ENCODE data around the gene CRYZ. TPM values are rescaled to one million over a fixed set of nuclear protein-coding genes. Genes with fewer than 3 reads are reported as not detected.

The CRYZ gene
- polyA plus RNA-seq = 74.3 TPM
- long read RNA-seq, donor 1, transcript CRYZ-201 (9 exons, 1,888 nt) = major isoform, 10 of 20 reads
- long read RNA-seq, donor 1, partial matches to known transcripts = 5 of 20 reads
- long read RNA-seq, donor 1, other reads (novel, unspliced or antisense) = 0 of 20 reads
- long read RNA-seq, donor 2, transcript CRYZ-201 (9 exons, 1,888 nt) = major isoform, 20 of 101 reads
- long read RNA-seq, donor 2, partial matches to known transcripts = 53 of 101 reads
- long read RNA-seq, donor 2, other reads (novel, unspliced or antisense) = 22 of 101 reads
- long read RNA-seq, donor 3 = 0 reads
- long read RNA-seq, donor 4, partial matches to known transcripts = 0 of 5 reads
- long read RNA-seq, donor 4, other reads (novel, unspliced or antisense) = 0 of 5 reads
- long read RNA-seq, donor 5, transcript CRYZ-201 (9 exons, 1,888 nt) = major isoform, 12 of 45 reads
- long read RNA-seq, donor 5, transcript CRYZ-207 (2 exons, 2,899 nt) = minor isoform, 6 of 45 reads
- long read RNA-seq, donor 5, partial matches to known transcripts = 11 of 45 reads
- long read RNA-seq, donor 5, other reads (novel, unspliced or antisense) = 14 of 45 reads
- long read RNA-seq, donor 6, transcript CRYZ-201 (9 exons, 1,888 nt) = major isoform, 19 of 91 reads
- long read RNA-seq, donor 6, transcript CRYZ-205 (10 exons, 2,301 nt) = minor isoform, 6 of 91 reads
- long read RNA-seq, donor 6, partial matches to known transcripts = 63 of 91 reads
- long read RNA-seq, donor 6, other reads (novel, unspliced or antisense) = 0 of 91 reads
- long read RNA-seq, donor 7, partial matches to known transcripts = 11 of 51 reads
- long read RNA-seq, donor 7, other reads (novel, unspliced or antisense) = 31 of 51 reads
- long read RNA-seq, donor 8, transcript CRYZ-207 (2 exons, 2,899 nt) = minor isoform, 9 of 54 reads
- long read RNA-seq, donor 8, transcript CRYZ-201 (9 exons, 1,888 nt) = major isoform, 19 of 54 reads
- long read RNA-seq, donor 8, partial matches to known transcripts = 24 of 54 reads
- long read RNA-seq, donor 8, other reads (novel, unspliced or antisense) = 0 of 54 reads
- long read RNA-seq, donor 9, transcript CRYZ-201 (9 exons, 1,888 nt) = major isoform, 18 of 44 reads
- long read RNA-seq, donor 9, transcript CRYZ-207 (2 exons, 2,899 nt) = minor isoform, 5 of 44 reads
- long read RNA-seq, donor 9, partial matches to known transcripts = 19 of 44 reads
- long read RNA-seq, donor 9, other reads (novel, unspliced or antisense) = 0 of 44 reads
- long read RNA-seq, donor 10, transcript CRYZ-201 (9 exons, 1,888 nt) = major isoform, 21 of 36 reads
- long read RNA-seq, donor 10, partial matches to known transcripts = 7 of 36 reads
- long read RNA-seq, donor 10, other reads (novel, unspliced or antisense) = 0 of 36 reads
- long read RNA-seq, donor 11, transcript CRYZ-201 (9 exons, 1,888 nt) = major isoform, 8 of 19 reads
- long read RNA-seq, donor 11, partial matches to known transcripts = 9 of 19 reads
- long read RNA-seq, donor 11, other reads (novel, unspliced or antisense) = 0 of 19 reads

DNA sequence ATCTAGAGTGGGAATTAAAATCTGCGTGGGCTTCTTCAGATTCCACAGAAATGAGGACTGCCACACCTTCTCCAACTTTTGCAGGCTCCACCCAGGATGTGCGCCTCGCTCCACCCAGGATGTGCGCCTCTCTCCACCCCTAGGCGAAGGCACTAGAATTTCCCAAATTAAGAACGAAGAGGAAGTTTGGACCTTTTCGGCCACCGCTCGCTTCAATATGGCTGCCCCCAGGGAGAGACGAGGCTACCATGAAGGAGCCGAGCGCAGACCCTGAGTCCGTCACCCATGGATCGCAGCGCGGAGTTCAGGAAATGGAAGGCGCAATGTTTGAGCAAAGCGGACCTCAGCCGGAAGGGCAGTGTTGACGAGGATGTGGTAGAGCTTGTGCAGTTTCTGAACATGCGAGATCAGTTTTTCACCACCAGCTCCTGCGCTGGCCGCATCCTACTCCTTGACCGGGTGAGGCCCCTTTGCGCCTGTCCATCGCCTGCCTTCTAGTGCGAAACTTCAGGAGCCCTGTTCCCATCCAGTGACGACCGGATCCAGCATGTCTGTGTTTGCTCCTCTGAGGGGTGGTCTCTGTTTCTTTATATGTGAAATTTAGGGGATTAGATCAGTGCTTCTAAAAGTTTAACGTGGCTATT, at the start of gene CRYZ, which contains the start of gene TYW3:
Gene CRYZ (minus strand): TSS at position 91 of the 644 bp plus-strand sequence. CDS start 8,229 bp downstream, outside the sequence.
Gene TYW3 (plus strand): TSS at position 193 of the 644 bp plus-strand sequence. CDS start 93 bp downstream, at position 286.
- Histone ChIP-seq H3K4me3 (ENCODE audit: low read length) (peak within 1 kb of the TSS; percentile 74), H3K27me3 (ENCODE audit: control insufficient read depth, insufficient read depth, low read length) (no peaks in the 10 kb centered on the region)

DNA sequence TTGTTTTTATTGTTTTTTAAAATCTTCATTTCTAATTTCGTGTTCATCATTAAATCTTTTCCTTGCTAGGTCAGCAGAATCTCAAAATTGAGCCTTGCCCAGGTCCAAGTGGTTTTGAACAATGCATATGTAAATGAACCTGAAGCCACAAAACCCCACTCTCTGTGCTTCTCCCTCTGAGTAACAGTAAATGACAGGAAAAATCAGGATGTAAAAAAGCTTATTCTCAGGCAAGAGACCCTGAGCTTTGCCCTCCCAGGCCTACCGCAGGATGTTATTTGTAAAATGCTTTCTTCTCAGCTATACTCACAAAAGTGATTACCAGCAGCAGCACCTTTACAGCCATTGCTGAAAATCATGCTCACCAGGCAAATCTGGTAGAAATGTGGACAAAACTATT, 47.7 kb upstream of the CRYZ start:
- H3K36me3 ChIP-seq (ENCODE audit: control insufficient read depth, insufficient read depth, low read length) = no peaks in the 10 kb centered on the region
- no peak overlapping the region for H3K4me3 ChIP-seq (ENCODE audit: low read length)
- DNase-seq = no peak
- no peaks in the 10 kb centered on the region for H3K4me1 ChIP-seq (ENCODE audit: control insufficient read depth, insufficient read depth, low read length)
- no peaks in the 10 kb centered on the region for H3K9me3 ChIP-seq (ENCODE audit: control insufficient read depth, low read depth, low read length)
- H3K27ac ChIP-seq (ENCODE audit: low read length) = no peak overlapping the region
- H3K27me3 ChIP-seq (ENCODE audit: control insufficient read depth, insufficient read depth, low read length) = no peaks in the 10 kb centered on the region
- no CpG with 5 or more reads among the region's 2 CpGs for WGBS (ENCODE audit: insufficient coverage, low lambda C conversion rate)

More for the DNA sequence above, at the start of gene CRYZ, which contains the start of gene TYW3:
- peak within 1 kb of the TSS; percentile 81 for H3K27ac ChIP-seq (ENCODE audit: low read length)
- peak; percentile 73 to 93 for DNase-seq
- peaks cover 18% of the 10 kb centered on the region for H3K36me3 ChIP-seq (ENCODE audit: control insufficient read depth, insufficient read depth, low read length)
- H3K4me1 ChIP-seq (ENCODE audit: control insufficient read depth, insufficient read depth, low read length) = no peaks in the 10 kb centered on the region
- no peaks in the 10 kb centered on the region for H3K9me3 ChIP-seq (ENCODE audit: control insufficient read depth, low read depth, low read length)
- no CpG with 5 or more reads among the region's 30 CpGs for WGBS (ENCODE audit: insufficient coverage, low lambda C conversion rate)

DNA sequence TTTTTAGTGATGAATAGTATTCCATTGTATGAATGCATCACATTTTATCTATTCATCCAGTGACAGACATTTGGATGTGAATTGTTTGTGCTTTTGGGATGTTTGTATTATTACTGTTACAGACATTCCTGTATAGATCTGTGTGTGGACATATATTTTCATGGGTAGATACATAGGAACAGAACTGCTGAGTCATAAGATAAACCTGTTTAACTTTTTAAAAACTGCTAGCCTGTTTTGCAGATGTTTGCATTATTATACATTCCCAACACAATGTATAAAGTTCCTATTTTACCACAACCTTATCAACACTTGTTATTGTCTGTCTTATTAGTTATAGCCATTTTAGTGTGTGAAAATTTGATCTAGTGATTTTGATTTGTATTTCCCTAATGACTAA, 46.9 kb upstream of the CRYZ start:
- Histone ChIP-seq H3K27me3 (ENCODE audit: control insufficient read depth, insufficient read depth, low read length) (no peaks in the 10 kb centered on the region), H3K4me3 (ENCODE audit: low read length) (no peak overlapping the region), H3K4me1 (ENCODE audit: control insufficient read depth, insufficient read depth, low read length) (no peaks in the 10 kb centered on the region), H3K36me3 (ENCODE audit: control insufficient read depth, insufficient read depth, low read length) (no peaks in the 10 kb centered on the region), H3K27ac (ENCODE audit: low read length) (no peak overlapping the region), H3K9me3 (ENCODE audit: control insufficient read depth, low read depth, low read length) (no peaks in the 10 kb centered on the region)
- no peak for DNase-seq

DNA sequence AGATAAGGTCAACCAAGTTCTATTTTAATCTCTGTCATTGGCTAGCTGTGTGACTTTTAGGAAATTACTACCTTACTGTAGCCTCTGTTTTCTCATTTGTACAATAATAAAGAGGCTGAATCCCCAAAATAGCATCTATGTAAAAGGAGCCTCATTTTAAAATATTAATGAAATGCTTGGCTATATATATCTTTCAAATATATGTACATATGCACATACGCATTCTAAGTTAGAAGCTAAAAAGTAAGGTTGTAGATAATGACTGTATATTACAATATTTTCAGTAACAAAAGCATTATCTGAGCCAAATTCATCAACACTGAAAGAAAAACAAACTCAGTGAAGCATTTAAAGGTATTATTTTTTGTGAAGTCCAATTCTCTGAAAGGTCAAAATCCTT, 44.7 kb upstream of the CRYZ start:
- Histone ChIP-seq H3K4me3 (ENCODE audit: low read length) (no peak overlapping the region), H3K27ac (ENCODE audit: low read length) (no peak overlapping the region), H3K9me3 (ENCODE audit: control insufficient read depth, low read depth, low read length) (no peaks in the 10 kb centered on the region), H3K4me1 (ENCODE audit: control insufficient read depth, insufficient read depth, low read length) (no peaks in the 10 kb centered on the region), H3K27me3 (ENCODE audit: control insufficient read depth, insufficient read depth, low read length) (peaks cover 2% of the 10 kb centered on the region), H3K36me3 (ENCODE audit: control insufficient read depth, insufficient read depth, low read length) (no peaks in the 10 kb centered on the region)
- 100% methylated on average over 1 of the region's 1 CpG for WGBS (ENCODE audit: insufficient coverage, low lambda C conversion rate)
- DNase-seq = no peak

GRCh38 chr1:74775735-74776134, 42.9 kb upstream of the CRYZ start:
- Histone ChIP-seq H3K4me3 (ENCODE audit: low read length) (no peak overlapping the region), H3K4me1 (ENCODE audit: control insufficient read depth, insufficient read depth, low read length) (no peaks in the 10 kb centered on the region), H3K27me3 (ENCODE audit: control insufficient read depth, insufficient read depth, low read length) (peaks cover 2% of the 10 kb centered on the region), H3K9me3 (ENCODE audit: control insufficient read depth, low read depth, low read length) (no peaks in the 10 kb centered on the region), H3K27ac (ENCODE audit: low read length) (no peak overlapping the region), H3K36me3 (ENCODE audit: control insufficient read depth, insufficient read depth, low read length) (no peaks in the 10 kb centered on the region)
- no peak for DNase-seq
- WGBS (ENCODE audit: insufficient coverage, low lambda C conversion rate) = no CpG with 5 or more reads among the region's 2 CpGs

- no peaks in the 10 kb centered on the region for H3K36me3 ChIP-seq (ENCODE audit: control insufficient read depth, insufficient read depth, low read length)
These were observed 40.7 kb upstream of the CRYZ start for GRCh38 chr1:74773582-74773981.

DNA sequence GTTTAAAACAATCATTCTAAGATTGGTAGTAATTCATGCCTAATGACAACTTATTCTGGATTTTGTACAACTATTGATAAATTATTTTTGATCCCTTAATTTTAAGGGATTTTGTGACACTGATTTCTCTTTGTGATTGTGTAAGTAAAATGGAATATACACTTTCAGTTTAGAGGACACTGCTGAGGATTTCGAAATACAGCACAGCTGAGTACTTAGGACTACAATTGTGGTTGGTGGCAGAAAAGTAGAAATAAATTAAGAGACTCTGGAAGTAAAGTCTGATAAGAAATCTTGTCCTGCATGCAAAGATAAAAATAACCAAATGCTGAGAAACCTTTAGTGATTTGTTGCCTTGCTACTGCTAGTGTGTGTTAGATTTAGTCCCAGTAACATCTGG, 40.1 kb upstream of the CRYZ start:
- H3K4me3 ChIP-seq (ENCODE audit: low read length) = no peak overlapping the region
- no peaks in the 10 kb centered on the region for H3K4me1 ChIP-seq (ENCODE audit: control insufficient read depth, insufficient read depth, low read length)
- peaks cover 2% of the 10 kb centered on the region for H3K27me3 ChIP-seq (ENCODE audit: control insufficient read depth, insufficient read depth, low read length)
- DNase-seq = no peak
- WGBS (ENCODE audit: insufficient coverage, low lambda C conversion rate) = 64% methylated on average over 1 of the region's 1 CpG
- H3K27ac ChIP-seq (ENCODE audit: low read length) = no peak overlapping the region
- H3K9me3 ChIP-seq (ENCODE audit: control insufficient read depth, low read depth, low read length) = no peaks in the 10 kb centered on the region
- H3K36me3 ChIP-seq (ENCODE audit: control insufficient read depth, insufficient read depth, low read length) = no peaks in the 10 kb centered on the region

More at GRCh38 chr1:74773582-74773981, 40.7 kb upstream of the CRYZ start:
- no peak overlapping the region for H3K4me3 ChIP-seq (ENCODE audit: low read length)
- no peak for DNase-seq
- peaks cover 2% of the 10 kb centered on the region for H3K27me3 ChIP-seq (ENCODE audit: control insufficient read depth, insufficient read depth, low read length)
- H3K4me1 ChIP-seq (ENCODE audit: control insufficient read depth, insufficient read depth, low read length) = no peaks in the 10 kb centered on the region
- H3K27ac ChIP-seq (ENCODE audit: low read length) = no peak overlapping the region
- H3K9me3 ChIP-seq (ENCODE audit: control insufficient read depth, low read depth, low read length) = no peaks in the 10 kb centered on the region
- 83% methylated on average over 1 of the region's 2 CpGs for WGBS (ENCODE audit: insufficient coverage, low lambda C conversion rate)

DNA sequence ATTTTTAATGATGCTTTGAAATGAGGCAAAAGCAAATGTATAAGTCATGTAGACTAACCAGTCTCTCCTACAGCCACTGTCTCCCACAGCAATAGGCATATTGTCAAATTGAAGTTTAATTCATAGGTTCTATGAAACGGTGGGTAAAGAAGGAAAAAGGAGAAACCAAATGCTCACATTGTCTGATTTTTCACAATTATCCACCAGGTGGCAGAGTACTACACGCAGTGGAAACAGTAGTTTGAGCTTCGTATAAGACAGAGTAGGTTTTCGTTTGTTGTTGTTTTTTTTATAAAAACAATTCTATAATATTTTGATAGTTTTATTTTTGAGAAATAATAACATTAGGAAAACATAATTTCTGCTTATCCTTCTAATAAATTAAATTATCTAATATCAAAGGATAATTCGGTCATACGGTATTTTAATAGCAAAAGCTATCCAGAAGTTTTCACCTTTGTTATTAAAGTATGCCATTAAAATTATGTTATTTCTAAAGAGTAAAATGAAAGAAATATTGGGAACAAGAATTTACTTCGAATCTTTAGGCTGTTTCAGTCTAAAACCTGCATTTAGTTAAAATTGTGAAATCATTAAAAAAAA, 39.2 kb upstream of the CRYZ start:
- Histone ChIP-seq H3K27ac (ENCODE audit: low read length) (no peak overlapping the region), H3K27me3 (ENCODE audit: control insufficient read depth, insufficient read depth, low read length) (peaks cover 2% of the 10 kb centered on the region), H3K9me3 (ENCODE audit: control insufficient read depth, low read depth, low read length) (no peaks in the 10 kb centered on the region), H3K4me3 (ENCODE audit: low read length) (no peak overlapping the region), H3K36me3 (ENCODE audit: control insufficient read depth, insufficient read depth, low read length) (no peaks in the 10 kb centered on the region), H3K4me1 (ENCODE audit: control insufficient read depth, insufficient read depth, low read length) (no peaks in the 10 kb centered on the region)
- peak; percentile 2 to 18 for DNase-seq
- WGBS (ENCODE audit: insufficient coverage, low lambda C conversion rate) = 31% methylated on average over 7 of the region's 7 CpGs

DNA sequence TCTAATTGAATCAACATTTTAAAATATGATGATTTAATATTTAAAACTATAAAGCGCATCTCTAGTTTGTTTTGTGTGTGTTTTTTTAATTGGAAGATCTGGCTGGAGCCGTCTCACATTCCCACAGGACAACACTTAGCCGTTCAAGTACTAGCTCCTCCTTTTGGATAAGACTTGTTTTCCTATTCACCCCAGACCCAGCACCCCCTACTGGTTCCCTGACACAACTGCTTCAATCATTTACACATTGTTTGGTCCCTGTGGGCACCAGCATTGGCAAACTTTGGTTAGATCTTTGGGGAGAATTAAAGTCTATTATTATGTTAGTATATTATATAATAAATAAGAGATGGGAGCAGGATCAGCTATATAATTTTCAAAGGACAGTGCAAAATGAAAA, 34.6 kb upstream of the CRYZ start:
- peaks cover 10% of the 10 kb centered on the region for H3K36me3 ChIP-seq (ENCODE audit: control insufficient read depth, insufficient read depth, low read length)
- DNase-seq = no peak
- H3K4me3 ChIP-seq (ENCODE audit: low read length) = no peak overlapping the region
- no peaks in the 10 kb centered on the region for H3K4me1 ChIP-seq (ENCODE audit: control insufficient read depth, insufficient read depth, low read length)
- no peaks in the 10 kb centered on the region for H3K27me3 ChIP-seq (ENCODE audit: control insufficient read depth, insufficient read depth, low read length)
- H3K9me3 ChIP-seq (ENCODE audit: control insufficient read depth, low read depth, low read length) = no peaks in the 10 kb centered on the region
- H3K27ac ChIP-seq (ENCODE audit: low read length) = no peak overlapping the region
- 100% methylated on average over 1 of the region's 3 CpGs for WGBS (ENCODE audit: insufficient coverage, low lambda C conversion rate)

Data from large intestine (tissue), 12 donors.